HG02623 (cell line): ENCODE results near the gene ATP6V0B.

Experiments
- ATAC-seq: cut with Tn5 transposase; IDR thresholded peaks from one replicate; pipeline ENCODE4 v1.9.1; 2021; ENCODE audit warnings: moderate library complexity; ENCODE audit not compliant: unreplicated experiment

Gene ATP6V0B

DNA sequence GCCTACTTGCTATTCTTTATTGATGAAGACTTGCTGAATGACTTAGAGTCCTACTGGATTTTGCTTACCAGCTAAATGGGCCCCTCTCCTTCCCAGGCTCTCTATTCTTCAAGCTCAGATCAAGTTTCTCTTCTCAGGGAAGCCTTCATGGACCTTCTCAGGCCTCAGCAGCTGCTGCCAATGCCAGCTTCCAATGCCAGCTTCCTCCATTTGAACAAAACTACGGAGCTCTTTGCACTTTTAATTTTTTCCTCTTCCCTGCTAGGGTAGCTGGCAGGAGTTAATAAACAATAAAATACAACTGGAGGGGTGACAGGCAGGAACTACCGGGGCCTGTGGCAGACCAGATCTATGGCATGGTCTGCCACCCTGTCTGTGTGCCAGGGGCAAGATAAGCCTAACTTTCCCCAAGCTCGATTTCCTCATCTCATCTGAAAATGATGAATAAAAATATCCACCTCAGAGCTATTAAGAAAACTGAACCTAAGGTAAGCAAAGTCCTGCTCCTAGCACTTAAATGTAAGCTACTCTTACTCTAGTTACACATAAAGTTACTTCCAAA is 29.0 kb upstream of the ATP6V0B start:
- ATAC-seq = no peak

GRCh38 chr1:43946236-43947060 is 28.3 kb upstream of the ATP6V0B start, which contains the start of gene IPO13:
Gene IPO13, plus strand, starts transcription at chr1:43946950. Its CDS starts 651 bp downstream, at chr1:43947601.
- ATAC-seq = peak; percentile 87

GRCh38 chr1:43947061-43947873 is 27.5 kb upstream of the ATP6V0B start:
- ATAC-seq = peak; percentile 16

DNA sequence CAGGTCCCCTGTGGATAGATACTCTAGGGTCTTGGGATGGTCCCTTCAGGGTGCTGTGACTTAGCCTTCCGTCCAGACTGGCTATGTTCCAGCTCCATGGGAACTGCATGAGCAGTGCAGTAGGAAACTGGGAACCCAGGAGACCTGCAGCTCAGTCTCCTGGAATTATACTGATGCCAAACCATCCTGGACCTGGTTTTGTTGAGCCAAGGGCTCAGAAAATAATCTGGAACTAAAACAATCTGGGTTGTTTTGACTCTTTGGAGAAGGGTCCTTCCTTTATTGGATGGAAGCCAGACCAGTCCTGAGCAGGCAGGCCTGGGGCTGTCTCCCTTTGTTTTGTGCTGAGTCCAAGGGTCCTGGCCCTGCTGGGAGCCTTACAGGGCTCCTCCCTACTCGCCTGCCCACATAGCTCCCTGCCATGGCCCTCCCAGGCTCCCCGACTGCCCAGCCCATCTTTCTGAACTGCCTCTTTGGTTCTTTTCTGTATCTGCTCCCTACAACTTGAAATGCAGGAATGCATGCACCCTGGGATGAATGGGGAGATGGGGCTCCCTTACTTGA is 26.8 kb upstream of the ATP6V0B start:
- ATAC-seq = no peak

GRCh38 chr1:43949678-43950077 is 25.1 kb upstream of the ATP6V0B start:
- ATAC-seq = no peak

GRCh38 chr1:43951021-43951985 is 23.5 kb upstream of the ATP6V0B start:
- no peak for ATAC-seq

GRCh38 chr1:43952731-43953346 is 21.9 kb upstream of the ATP6V0B start:
- ATAC-seq = no peak

DNA sequence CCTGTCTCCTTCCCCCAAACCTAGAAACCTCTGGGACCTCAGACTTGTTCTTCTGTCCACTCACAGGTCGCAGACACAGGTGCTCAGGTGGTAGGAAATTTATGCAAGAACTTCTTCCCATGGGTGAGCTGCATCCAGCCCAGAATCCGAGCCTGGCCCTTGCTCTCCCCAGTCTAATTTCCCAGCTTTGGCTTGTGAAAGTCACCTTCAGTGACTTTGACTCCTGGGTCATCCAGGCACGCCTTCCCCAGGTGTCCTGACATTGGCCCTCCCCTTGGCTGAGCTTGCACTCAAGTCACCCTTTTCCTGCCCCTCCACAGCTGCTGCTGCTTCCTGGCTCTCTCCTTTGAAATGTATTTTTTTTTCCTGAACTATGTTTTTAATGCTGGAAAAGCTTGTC is 21.4 kb upstream of the ATP6V0B start:
- ATAC-seq = no peak

- ATAC-seq = no peak
These were observed 20.7 kb upstream of the ATP6V0B start for GRCh38 chr1:43954036-43954435.

DNA sequence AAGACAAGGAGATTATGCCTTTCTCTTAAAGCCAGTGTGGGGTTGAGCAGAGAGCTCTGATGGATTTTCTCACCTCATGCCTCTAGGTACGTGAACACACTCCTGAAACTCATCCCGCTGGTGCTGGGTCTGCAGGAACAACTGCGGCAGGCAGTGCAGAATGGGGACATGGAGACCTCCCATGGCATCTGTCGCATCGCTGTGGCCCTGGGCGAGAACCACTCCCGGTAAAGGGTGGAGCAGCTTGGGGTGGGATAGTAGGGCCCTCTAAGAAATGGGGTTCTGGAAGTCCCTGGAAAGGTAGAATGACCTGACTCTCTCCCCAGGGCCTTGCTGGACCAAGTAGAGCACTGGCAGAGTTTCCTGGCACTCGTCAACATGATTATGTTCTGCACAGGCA is 18.5 kb upstream of the ATP6V0B start:
- ATAC-seq = no peak

GRCh38 chr1:43957407-43958040 is 17.2 kb upstream of the ATP6V0B start:
- ATAC-seq = no peak

DNA sequence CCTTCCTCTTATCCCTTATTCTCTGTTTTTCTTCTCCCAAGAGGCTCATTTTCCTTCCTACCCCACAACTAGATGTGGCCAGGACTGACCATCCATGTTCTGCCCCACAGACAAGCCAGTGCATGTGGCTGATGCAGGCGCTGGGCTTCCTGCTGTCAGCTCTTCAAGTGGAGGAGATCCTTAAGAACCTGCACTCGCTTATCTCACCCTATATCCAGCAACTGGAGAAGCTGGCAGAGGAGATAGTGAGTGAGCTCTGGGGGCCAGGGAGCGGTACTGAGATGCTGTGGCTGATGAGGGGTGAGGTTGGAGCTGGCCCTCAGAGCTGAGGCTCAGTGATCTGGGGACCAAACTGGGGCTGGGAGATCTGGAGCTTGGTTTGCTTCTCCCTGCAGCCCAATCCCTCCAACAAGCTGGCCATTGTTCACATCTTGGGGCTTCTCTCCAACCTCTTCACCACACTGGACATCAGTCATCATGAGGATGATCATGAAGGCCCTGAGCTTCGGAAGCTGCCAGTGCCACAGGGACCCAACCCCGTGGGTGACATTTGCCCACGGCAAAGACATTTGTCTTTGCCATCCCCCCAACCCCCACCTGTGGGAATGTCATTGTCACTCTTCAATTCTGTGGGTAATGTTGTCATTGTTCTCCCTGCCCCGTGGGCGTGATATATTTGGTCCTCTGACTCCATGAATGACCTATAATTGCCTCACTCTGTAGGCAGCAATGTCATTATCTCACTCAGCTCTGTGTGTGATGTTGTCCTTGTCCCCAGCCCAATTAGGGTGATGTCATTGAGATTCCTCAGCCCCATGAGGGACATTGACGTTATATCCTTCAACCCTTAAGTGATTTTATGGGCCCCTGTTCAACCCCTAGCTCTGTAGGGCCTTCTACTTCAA is 16.2 kb upstream of the ATP6V0B start:
- ATAC-seq = no peak

DNA sequence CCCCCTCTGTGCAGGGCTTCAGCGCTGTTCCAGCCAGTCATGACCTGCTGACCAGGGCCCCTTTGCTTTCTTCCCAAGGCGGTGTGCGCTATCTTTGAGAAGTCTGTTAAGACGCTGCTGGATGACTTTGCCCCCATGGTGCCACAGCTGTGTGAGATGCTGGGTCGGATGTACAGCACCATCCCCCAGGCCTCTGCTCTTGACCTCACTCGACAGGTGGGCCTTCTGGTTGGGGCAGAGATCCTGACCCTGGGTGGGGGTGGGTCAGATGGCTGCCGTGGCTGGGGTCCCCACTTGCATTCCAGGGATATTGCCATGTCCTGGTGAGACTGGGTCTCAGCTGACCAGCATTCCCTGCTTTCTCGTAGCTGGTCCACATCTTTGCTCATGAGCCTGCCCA is 14.0 kb upstream of the ATP6V0B start:
- ATAC-seq = no peak

DNA sequence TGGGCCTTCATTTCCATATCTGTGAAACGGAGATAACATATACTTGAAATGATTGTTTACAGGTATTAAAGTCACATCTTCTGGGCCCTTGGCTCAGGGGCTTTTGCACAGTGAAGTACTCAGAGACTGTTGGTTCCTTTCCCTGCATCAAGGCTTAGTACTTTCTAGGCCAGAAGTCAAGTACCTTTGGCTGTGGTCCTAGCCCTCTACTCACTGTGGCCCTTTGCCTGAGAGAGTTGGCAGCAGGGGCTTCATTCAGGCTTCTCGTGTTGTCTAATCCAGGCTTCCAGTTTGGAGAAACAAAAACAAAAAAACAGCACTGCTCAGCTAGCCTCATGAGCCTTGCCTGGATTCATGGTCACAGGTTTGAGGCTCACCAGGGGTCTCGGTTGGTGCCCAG is 13.1 kb upstream of the ATP6V0B start:
- no peak for ATAC-seq

DNA sequence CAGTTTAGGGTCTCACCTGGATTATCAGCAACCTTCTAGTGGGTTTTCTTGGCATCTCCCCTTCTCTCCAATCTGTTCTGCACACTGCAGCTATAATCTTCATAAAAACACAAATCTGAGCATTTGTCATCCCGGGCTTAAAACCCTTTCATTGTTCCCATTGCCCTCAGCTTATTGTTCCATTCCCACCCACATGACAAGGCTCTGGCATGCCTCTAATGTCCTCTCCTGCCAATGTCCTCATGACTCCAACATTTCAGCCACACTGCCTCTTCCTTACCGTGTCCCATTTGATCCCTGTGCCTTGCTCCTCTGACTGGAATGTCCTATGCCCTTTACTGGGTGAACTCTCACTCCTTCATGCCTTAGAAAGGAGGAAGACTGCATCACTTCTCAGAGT is 12.4 kb upstream of the ATP6V0B start:
- no peak for ATAC-seq

DNA sequence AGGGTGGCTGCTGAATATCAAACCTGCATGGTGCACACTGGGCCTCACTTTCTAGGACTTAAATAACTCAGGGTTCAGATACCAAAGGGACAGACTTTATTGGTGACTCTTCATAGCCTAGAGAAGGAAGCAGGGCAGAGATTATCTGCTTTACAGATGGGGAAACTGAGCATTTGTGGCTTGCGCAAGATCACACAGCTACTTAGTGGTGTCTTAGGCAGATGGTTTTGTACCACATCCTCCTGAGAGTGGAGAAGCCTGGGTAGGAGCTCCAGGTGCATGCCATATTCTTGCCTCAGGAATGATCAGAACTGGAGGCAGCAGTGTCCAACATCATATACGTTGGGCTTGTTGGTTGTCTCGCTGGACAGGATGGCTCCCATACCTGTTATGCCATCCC is 11.8 kb upstream of the ATP6V0B start:
- ATAC-seq = no peak

- ATAC-seq = no peak
These were observed 10.9 kb upstream of the ATP6V0B start for GRCh38 chr1:43963890-43964289.

GRCh38 chr1:43965316-43965715 is 9.4 kb upstream of the ATP6V0B start:
- ATAC-seq = no peak
